GM23338 (cell line): ENCODE measurements around the gene POLR3K. TPM values are rescaled to one million over a fixed set of nuclear protein-coding genes. Genes with fewer than 3 reads are reported as not detected.
"Not testable (repeated sequence)": the region's sequence is repeated elsewhere in the genome, so short reads cannot be mapped to it uniquely, and the experiment has no call there.

Experiments
- ATAC-seq: fragments of 200-7000 bp; cut with Tn5 transposase; 3 replicates; pipeline ENCODE4 v1.9.1; 2020
- DNase-seq: peaks from one replicate; pipeline ENCODE4 v3.0.0-alpha.2; 2015; ENCODE audit warnings: low spot score
- H2AFZ ChIP-seq: fragments of 200-600 bp; sonication (generic); 2 replicates; pipeline ENCODE4 v1.8.0; 2016; ENCODE audit warnings: antibody characterized with exemption, mild to moderate bottlenecking, moderate library complexity
- H3F3A ChIP-seq: fragments of 200-600 bp; sonication (generic); replicated peaks from 2 replicates; pipeline ENCODE4 v1.8.0; 2017; ENCODE audit warnings: antibody characterized with exemption, mixed run types, low read depth
- H3K27ac ChIP-seq: fragments of 200-600 bp; sonication (generic); 2 replicates; pipeline ENCODE4 v1.6.1; 2016; ENCODE audit warnings: low read depth
- H3K27me3 ChIP-seq: fragments of 200-600 bp; sonication (generic); 2 replicates; pipeline ENCODE4 v1.8.0; 2016; ENCODE audit warnings: mild to moderate bottlenecking, mixed run types, moderate library complexity; ENCODE audit not compliant: insufficient read depth
- H3K36me3 ChIP-seq: fragments of 200-600 bp; sonication (generic); 2 replicates; pipeline ENCODE4 v1.8.0; 2016; ENCODE audit warnings: mild to moderate bottlenecking; ENCODE audit not compliant: insufficient read depth
- H3K4me1 ChIP-seq: fragments of 200-600 bp; sonication (generic); 2 replicates; pipeline ENCODE4 v1.8.0; 2016; ENCODE audit warnings: mild to moderate bottlenecking, moderate library complexity; ENCODE audit not compliant: insufficient read depth
- H3K4me2 ChIP-seq: fragments of 200-600 bp; sonication (generic); 2 replicates; pipeline ENCODE4 v1.7.1; 2017; ENCODE audit warnings: mixed run types
- H3K4me3 ChIP-seq: fragments of 200-600 bp; sonication (generic); 2 replicates; pipeline ENCODE4 v1.6.1; 2016; ENCODE audit warnings: mixed run types
- H3K79me2 ChIP-seq: fragments of 200-600 bp; sonication (generic); replicated peaks from 2 replicates; pipeline ENCODE4 v1.8.0; 2017; ENCODE audit warnings: mild to moderate bottlenecking; ENCODE audit not compliant: insufficient read depth
- H3K9me2 ChIP-seq: fragments of 200-600 bp; sonication (generic); 2 replicates; pipeline ENCODE4 v1.8.0; 2017; ENCODE audit not compliant: insufficient read depth
- H4K20me1 ChIP-seq: fragments of 200-600 bp; sonication (generic); replicated peaks from 2 replicates; pipeline ENCODE4 v1.8.0; 2017; ENCODE audit warnings: mild to moderate bottlenecking; ENCODE audit not compliant: insufficient read depth
- H3K27ac Mint-ChIP-seq: 2 replicates; pipeline ENCODE4 v1.8.0; 2020; ENCODE audit warnings: inconsistent platforms, mild to moderate bottlenecking, moderate library complexity, mixed read lengths
- H3K27me3 Mint-ChIP-seq: 3 replicates; pipeline ENCODE4 v1.8.0; 2022; ENCODE audit warnings: low read depth, mild to moderate bottlenecking, moderate library complexity, mixed read lengths, inconsistent platforms; ENCODE audit not compliant: insufficient read depth, poor library complexity
- H3K36me3 Mint-ChIP-seq: 3 replicates; pipeline ENCODE4 v1.8.0; 2021; ENCODE audit warnings: low read depth, mild to moderate bottlenecking, inconsistent platforms, moderate library complexity, mixed read lengths
- H3K4me1 Mint-ChIP-seq: 3 replicates; pipeline ENCODE4 v1.8.0; 2020; ENCODE audit warnings: mild to moderate bottlenecking, inconsistent platforms, mixed read lengths
- H3K4me3 Mint-ChIP-seq: 3 replicates; pipeline ENCODE4 v1.8.0; 2021; ENCODE audit warnings: moderate library complexity, mild to moderate bottlenecking, inconsistent platforms, mixed read lengths
- H3K9me3 Mint-ChIP-seq: 3 replicates; pipeline ENCODE4 v1.8.0; 2020; ENCODE audit warnings: moderate library complexity, mild to moderate bottlenecking, inconsistent platforms, mixed read lengths
- polyA plus RNA-seq: library from polyadenylated mRNA; unstranded; fragments of >200 nt; fragmentation: Nextera tagmentation; extraction: Ambion mirVana; gene quantifications from 2 replicates; pipeline ENCODE4 v1.2.1, GENCODE V29; 2016
- total RNA-seq: library from RNA; depleted of rRNA; stranded (reverse); fragments of >200 nt; shearing (Covaris generic); gene quantifications from 2 replicates; pipeline ENCODE4 v1.2.3, GENCODE V29; 2014
- TF ChIP-seq, protein P1 (sequence below), 2 experiments: fragments of 200-600 bp in 1 of 2; sonication (generic) in 1 of 2; conservative IDR thresholded peaks; 2 replicates each; pipeline versions ENCODE4 v1.5.1 to v1.6.1; 2016 to 2017; ENCODE audit warnings: antibody characterized with exemption in 2 of 2, low read depth in 2 of 2, mild to moderate bottlenecking in 2 of 2, moderate library complexity in 1 of 2

Gene POLR3K
- total and polyA plus RNA-seq, 2 experiments from 2014 or later, result 17.8 to 58.5 TPM

DNA sequence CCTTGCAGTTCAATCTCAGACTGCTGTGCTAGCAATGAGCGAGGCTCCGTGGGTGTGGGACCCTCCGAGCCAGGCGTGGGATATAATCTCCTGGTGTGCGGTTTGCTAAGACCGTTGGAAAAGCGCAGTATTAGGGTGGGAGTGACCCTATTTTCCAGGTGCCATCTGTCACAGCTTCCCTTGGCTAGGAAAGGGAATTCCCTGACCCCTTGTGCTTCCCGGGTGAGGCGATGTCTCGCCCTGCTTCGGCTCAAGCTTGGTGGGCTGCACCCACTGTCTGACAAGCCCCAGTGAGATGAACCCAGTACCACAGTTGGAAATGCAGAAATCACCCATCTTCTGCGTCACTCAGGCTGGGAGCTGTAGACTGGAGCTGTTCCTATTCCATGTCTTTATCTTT is 32.5 kb downstream of the POLR3K start:
- not testable (repeated sequence) for H3K27me3 ChIP-seq, H3K4me3 Mint-ChIP-seq, H3K79me2 ChIP-seq, H3K27me3 Mint-ChIP-seq, H3K4me3 ChIP-seq, ATAC-seq, H3K36me3 Mint-ChIP-seq, H2AFZ ChIP-seq, H3K4me1 Mint-ChIP-seq, H3K27ac Mint-ChIP-seq, H3K4me2 ChIP-seq, H3K27ac ChIP-seq, H3K4me1 ChIP-seq, DNase-seq, H3F3A ChIP-seq, H4K20me1 ChIP-seq, H3K36me3 ChIP-seq, H3K9me2 ChIP-seq
- H3K9me3 Mint-ChIP-seq, result peaks cover 17% of the 10 kb centered on the region

DNA sequence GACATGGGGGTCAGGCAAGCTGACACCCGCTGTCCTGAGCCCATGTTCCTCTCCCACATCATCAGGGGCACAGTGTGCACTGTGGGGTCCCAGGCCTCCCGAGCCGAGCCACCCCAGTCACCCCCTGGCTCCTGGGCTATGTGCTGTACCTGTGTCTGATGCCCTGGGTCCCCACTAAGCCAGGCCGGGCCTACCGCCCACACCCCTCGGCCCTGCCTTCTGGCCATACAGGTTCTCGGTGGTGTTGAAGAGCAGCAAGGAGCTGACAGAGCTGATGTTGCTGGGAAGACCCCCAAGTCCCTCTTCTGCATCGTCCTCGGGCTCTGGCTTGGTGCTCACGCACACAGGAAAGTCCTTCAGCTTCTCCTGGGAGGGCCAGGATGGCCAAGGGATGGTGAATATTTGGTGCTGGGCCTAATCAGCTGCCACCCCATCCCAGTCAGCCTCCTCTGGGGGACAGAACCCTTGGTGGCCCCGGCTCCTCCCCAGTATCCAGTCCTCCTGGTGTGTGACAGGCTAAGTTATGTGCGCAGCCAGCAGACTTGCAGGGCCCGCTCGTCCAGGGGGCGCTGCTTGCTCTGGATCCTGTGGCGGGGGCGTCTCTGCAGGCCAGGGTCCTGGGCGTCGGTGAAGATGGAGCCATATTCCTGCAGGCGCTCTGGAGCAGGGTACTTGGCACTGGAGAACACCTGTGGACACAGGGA is 36.2 kb downstream of the POLR3K start:
- not testable (repeated sequence) for H3K36me3 ChIP-seq, H3K27me3 Mint-ChIP-seq, H3K4me2 ChIP-seq, H3K27ac ChIP-seq, H2AFZ ChIP-seq, H3K9me2 ChIP-seq, H3K79me2 ChIP-seq, H3K4me1 Mint-ChIP-seq, H3K4me1 ChIP-seq, H3K36me3 Mint-ChIP-seq, ATAC-seq, H3K27ac Mint-ChIP-seq, H3K4me3 Mint-ChIP-seq, H3K27me3 ChIP-seq, H4K20me1 ChIP-seq, H3F3A ChIP-seq, H3K4me3 ChIP-seq
- TF ChIP-seq, protein P1, sequence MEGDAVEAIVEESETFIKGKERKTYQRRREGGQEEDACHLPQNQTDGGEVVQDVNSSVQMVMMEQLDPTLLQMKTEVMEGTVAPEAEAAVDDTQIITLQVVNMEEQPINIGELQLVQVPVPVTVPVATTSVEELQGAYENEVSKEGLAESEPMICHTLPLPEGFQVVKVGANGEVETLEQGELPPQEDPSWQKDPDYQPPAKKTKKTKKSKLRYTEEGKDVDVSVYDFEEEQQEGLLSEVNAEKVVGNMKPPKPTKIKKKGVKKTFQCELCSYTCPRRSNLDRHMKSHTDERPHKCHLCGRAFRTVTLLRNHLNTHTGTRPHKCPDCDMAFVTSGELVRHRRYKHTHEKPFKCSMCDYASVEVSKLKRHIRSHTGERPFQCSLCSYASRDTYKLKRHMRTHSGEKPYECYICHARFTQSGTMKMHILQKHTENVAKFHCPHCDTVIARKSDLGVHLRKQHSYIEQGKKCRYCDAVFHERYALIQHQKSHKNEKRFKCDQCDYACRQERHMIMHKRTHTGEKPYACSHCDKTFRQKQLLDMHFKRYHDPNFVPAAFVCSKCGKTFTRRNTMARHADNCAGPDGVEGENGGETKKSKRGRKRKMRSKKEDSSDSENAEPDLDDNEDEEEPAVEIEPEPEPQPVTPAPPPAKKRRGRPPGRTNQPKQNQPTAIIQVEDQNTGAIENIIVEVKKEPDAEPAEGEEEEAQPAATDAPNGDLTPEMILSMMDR (conservative IDR thresholded peaks at IDR 0.05; ENCODE audit: low read depth in 2 of 2), result peak in 1 of 2 experiments; percentile 31; a peak in 1 of 4 replicates
- peaks cover 17% of the 10 kb centered on the region for H3K9me3 Mint-ChIP-seq
- peak; percentile 1 for DNase-seq

DNA sequence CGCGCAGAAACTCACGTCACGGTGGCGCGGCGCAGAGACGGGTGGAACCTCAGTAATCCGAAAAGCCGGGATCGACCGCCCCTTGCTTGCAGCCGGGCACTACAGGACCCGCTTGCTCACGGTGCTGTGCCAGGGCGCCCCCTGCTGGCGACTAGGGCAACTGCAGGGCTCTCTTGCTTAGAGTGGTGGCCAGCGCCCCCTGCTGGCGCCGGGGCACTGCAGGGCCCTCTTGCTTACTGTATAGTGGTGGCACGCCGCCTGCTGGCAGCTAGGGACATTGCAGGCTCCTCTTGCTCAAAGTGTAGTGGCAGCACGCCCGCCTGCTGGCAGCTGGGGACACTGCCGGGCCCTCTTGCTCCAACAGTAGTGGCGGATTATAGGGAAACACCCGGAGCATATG is 42.6 kb downstream of the POLR3K start:
- not testable (repeated sequence) for H4K20me1 ChIP-seq, H3K27me3 Mint-ChIP-seq, H3K4me2 ChIP-seq, H3K27ac ChIP-seq, H3K79me2 ChIP-seq, H3K36me3 Mint-ChIP-seq, H3K27ac Mint-ChIP-seq, H3K27me3 ChIP-seq, H3K4me1 Mint-ChIP-seq, H3K9me2 ChIP-seq, DNase-seq, ATAC-seq, H2AFZ ChIP-seq, H3K9me3 Mint-ChIP-seq, H3K4me3 Mint-ChIP-seq, H3K4me3 ChIP-seq, H3F3A ChIP-seq, H3K36me3 ChIP-seq, H3K4me1 ChIP-seq
- TF ChIP-seq, protein P1 (conservative IDR thresholded peaks at IDR 0.05; ENCODE audit: low read depth in 2 of 2), result peak; percentile 43 to 55
